SU-DHL-6 (cell line): Measurements from ENCODE around the gene KRT77.

ENCODE experiments used
- EZH2phosphoT487 ChIP-seq: fragments of 200-600 bp; sonication (generic), shearing (Covaris generic); conservative IDR thresholded peaks from 2 replicates; pipeline ENCODE4 v1.6.1; 2018; ENCODE audit warnings: mild to moderate bottlenecking, antibody characterized with exemption, low read length, moderate library complexity, mixed read lengths
- TF ChIP-seq, protein P1 (sequence below): fragments of 200-600 bp; sonication (generic); IDR thresholded peaks from one replicate; pipeline ENCODE4 v1.5.1; 2017; ENCODE audit warnings: antibody characterized with exemption, mild to moderate bottlenecking, low read length, moderate library complexity; ENCODE audit not compliant: insufficient read depth, poor library complexity, severe bottlenecking

- TF ChIP-seq, protein P1, sequence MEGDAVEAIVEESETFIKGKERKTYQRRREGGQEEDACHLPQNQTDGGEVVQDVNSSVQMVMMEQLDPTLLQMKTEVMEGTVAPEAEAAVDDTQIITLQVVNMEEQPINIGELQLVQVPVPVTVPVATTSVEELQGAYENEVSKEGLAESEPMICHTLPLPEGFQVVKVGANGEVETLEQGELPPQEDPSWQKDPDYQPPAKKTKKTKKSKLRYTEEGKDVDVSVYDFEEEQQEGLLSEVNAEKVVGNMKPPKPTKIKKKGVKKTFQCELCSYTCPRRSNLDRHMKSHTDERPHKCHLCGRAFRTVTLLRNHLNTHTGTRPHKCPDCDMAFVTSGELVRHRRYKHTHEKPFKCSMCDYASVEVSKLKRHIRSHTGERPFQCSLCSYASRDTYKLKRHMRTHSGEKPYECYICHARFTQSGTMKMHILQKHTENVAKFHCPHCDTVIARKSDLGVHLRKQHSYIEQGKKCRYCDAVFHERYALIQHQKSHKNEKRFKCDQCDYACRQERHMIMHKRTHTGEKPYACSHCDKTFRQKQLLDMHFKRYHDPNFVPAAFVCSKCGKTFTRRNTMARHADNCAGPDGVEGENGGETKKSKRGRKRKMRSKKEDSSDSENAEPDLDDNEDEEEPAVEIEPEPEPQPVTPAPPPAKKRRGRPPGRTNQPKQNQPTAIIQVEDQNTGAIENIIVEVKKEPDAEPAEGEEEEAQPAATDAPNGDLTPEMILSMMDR: no peak
- TF ChIP-seq EZH2phosphoT487: no peak
These were observed 25.8 kb upstream of the KRT77 start for GRCh38 chr12:52729147-52729546.
